ENCODE data around the gene CCR3.
"Not testable (repeated sequence)": the region's sequence is repeated elsewhere in the genome, so short reads cannot be mapped to it uniquely, and the experiment has no call there.

The CCR3 gene

GRCh38 chr3:46206282-46207015, 35.8 kb upstream of the CCR3 start:
- no peak for TF ChIP-seq MAX (IDR thresholded peaks at IDR 0.05; ENCODE audit: low read depth, low read length)
- TF ChIP-seq MYC (IDR thresholded peaks at IDR 0.05; ENCODE audit: low read depth, low read length) = no peak
- TF ChIP-seq POLR2A (IDR thresholded peaks at IDR 0.05; ENCODE audit: extremely low read depth, insufficient read length) = no peak
- no peak for TF ChIP-seq CTCF (IDR thresholded peaks at IDR 0.05; ENCODE audit: low read depth, low read length)
- no peak for DNase-seq (ENCODE audit: low read depth)
- peak overlapping the region; percentile 46 for H3K4me3 ChIP-seq (ENCODE audit: low read depth, low read length)

DNA sequence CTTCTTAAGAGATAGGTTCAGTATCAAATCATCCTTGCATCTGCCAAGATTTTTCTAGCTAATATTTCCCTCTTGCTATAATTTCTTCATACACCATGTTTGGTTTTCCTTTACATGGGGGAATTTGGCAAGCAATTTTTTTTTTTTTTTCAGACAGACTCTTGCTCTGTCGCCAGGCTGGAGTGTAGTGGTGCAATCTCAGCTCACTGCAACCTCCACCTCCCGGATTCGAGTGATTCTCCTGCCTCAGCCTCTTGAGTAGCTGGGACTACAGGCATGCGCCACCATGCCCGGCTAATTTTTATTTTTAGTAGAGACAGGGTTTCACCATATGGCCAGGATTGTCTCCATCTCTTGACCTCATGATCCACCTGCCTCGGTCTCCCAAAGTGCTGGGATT, 34.7 kb upstream of the CCR3 start:
- not testable (repeated sequence) for DNase-seq (ENCODE audit: low read depth)
- peak overlapping the region; percentile 46 for H3K4me3 ChIP-seq (ENCODE audit: low read depth, low read length)

DNA sequence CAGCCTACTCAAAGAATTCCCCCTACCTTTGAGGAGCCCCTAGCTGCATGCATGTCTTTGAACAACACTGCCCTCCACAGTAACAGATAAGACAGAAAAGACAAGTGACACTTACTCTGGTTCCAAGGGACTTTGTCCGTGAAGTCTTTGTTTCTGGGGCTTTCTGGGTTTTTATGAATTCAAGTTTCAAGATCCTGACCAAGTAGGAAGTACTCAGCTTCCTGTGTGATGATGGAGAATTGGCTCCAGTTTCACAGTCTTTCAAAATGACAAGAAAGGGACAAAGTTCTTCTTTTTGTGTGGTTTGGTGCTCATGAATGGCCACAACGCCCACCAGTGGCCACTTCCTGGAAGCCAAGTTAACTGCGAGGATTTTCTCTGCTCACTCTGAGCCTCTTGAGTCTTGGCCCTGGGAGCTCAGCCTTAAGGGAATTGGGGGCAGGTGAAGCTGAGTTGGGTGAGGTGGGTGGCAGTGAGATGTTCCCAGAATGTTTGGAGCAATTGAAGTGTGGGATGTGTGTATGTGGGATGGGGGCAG, 34.0 kb upstream of the CCR3 start, which contains the start of gene CCR1:
CCR1 (minus strand) TSS at position 147 of the 538 bp plus-strand sequence. CDS start 4,000 bp downstream, outside the sequence.
- no peak for TF ChIP-seq MAX (IDR thresholded peaks at IDR 0.05; ENCODE audit: low read depth, low read length)
- TF ChIP-seq CTCF (IDR thresholded peaks at IDR 0.05; ENCODE audit: low read depth, low read length) = peak; percentile 86
- peak; percentile 47; the same call in 1 of the 2 replicates for TF ChIP-seq MYC (IDR thresholded peaks at IDR 0.05; ENCODE audit: low read depth, low read length)
- TF ChIP-seq POLR2A (IDR thresholded peaks at IDR 0.05; ENCODE audit: extremely low read depth, insufficient read length) = no peak
- H3K4me3 ChIP-seq (ENCODE audit: low read depth, low read length) = peak within 1 kb of the TSS; percentile 46
- DNase-seq (ENCODE audit: low read depth) = peak; percentile 91

- no peak overlapping the region for H3K4me3 ChIP-seq (ENCODE audit: low read depth, low read length)
- DNase-seq (ENCODE audit: low read depth) = no peak
- TF ChIP-seq MAX (IDR thresholded peaks at IDR 0.05; ENCODE audit: low read depth, low read length) = no peak
- TF ChIP-seq MYC (IDR thresholded peaks at IDR 0.05; ENCODE audit: low read depth, low read length) = no peak
- TF ChIP-seq CTCF (IDR thresholded peaks at IDR 0.05; ENCODE audit: low read depth, low read length) = no peak
- no peak for TF ChIP-seq POLR2A (IDR thresholded peaks at IDR 0.05; ENCODE audit: extremely low read depth, insufficient read length)
Measured at GRCh38 chr3:46209053-46209452, 33.2 kb upstream of the CCR3 start.

DNA sequence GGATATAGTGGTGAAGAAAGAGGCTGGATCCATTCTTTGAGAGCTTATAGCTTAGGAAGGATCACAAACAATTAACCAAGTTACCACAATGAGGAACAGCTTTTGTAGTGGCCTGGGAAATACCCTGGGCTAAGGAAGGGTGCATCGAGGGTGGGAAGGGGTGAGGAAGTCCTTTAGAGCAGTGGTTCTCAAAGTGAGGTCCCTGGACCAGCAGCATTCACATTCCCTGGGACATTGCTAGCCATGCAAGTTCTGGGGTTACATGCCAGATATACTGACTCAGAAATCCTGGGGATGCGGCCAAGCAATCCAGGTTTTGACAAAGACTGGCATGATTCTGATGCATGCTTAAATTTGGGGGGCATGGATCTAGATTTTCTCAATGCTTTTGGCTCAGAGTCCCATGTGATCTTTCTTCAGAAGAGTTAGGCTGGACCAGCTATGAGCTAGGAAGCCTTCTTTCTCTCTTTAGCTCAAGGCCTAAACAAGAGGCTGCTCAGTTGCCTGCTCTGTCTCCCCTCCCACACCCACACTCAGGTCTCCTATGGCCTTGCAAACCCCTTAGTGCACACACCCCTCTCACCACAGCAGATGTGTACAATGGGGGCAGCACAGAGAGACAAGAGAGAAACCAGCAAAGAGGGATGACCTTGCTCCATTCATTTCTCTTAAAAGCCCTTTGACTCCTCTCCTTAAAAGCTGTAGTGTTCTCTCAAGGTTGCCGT, 32.4 kb upstream of the CCR3 start:
- DNase-seq (ENCODE audit: low read depth) = no peak
- TF ChIP-seq POLR2A (IDR thresholded peaks at IDR 0.05; ENCODE audit: extremely low read depth, insufficient read length) (no peak), MAX (IDR thresholded peaks at IDR 0.05; ENCODE audit: low read depth, low read length) (no peak), MYC (IDR thresholded peaks at IDR 0.05; ENCODE audit: low read depth, low read length) (no peak), CTCF (IDR thresholded peaks at IDR 0.05; ENCODE audit: low read depth, low read length) (no peak)
- no peak overlapping the region for H3K4me3 ChIP-seq (ENCODE audit: low read depth, low read length)

GRCh38 chr3:46212101-46212500, 30.2 kb upstream of the CCR3 start:
- no peak overlapping the region for H3K4me3 ChIP-seq (ENCODE audit: low read depth, low read length)
- TF ChIP-seq CTCF (IDR thresholded peaks at IDR 0.05; ENCODE audit: low read depth, low read length) (no peak), MAX (IDR thresholded peaks at IDR 0.05; ENCODE audit: low read depth, low read length) (no peak), MYC (IDR thresholded peaks at IDR 0.05; ENCODE audit: low read depth, low read length) (no peak), POLR2A (IDR thresholded peaks at IDR 0.05; ENCODE audit: extremely low read depth, insufficient read length) (no peak)
- no peak for DNase-seq (ENCODE audit: low read depth)
